H1 (cell line): ENCODE data around the gene GMPPA. TPM values are rescaled to one million over a fixed set of nuclear protein-coding genes. Genes with fewer than 3 reads are reported as not detected.

Experiments
- ATF2 ChIP-seq: IDR thresholded peaks from 2 replicates; pipeline ENCODE4 v1.6.1; 2012; ENCODE audit warnings: low read length, inconsistent platforms
- ATF3 ChIP-seq: IDR thresholded peaks from 2 replicates; pipeline ENCODE4 v1.6.1; 2011; ENCODE audit warnings: low read depth, mild to moderate bottlenecking, low read length; ENCODE audit not compliant: insufficient read depth
- BACH1 ChIP-seq: IDR thresholded peaks from 2 replicates; pipeline ENCODE4 v1.6.1; 2012; ENCODE audit warnings: low read length, improper control_type of control experiment
- CBX5 ChIP-seq: fragments of 300-800, 300-1000 bp; sonication (generic); IDR thresholded peaks from 2 replicates; pipeline ENCODE4 v1.7.1; 2016; ENCODE audit warnings: antibody characterized with exemption, low read length, low read depth
- CBX8 ChIP-seq: fragments of 300-800, 300-1000 bp; sonication (generic); IDR thresholded peaks from 2 replicates; pipeline ENCODE4 v1.7.1; 2016; ENCODE audit warnings: low read depth, low read length, borderline replicate concordance
- CEBPB ChIP-seq: IDR thresholded peaks from 2 replicates; pipeline ENCODE4 v1.6.1; 2012; ENCODE audit warnings: low read depth, low read length
- EZH2 ChIP-seq: fragments of 200-600 bp; sonication (generic); IDR thresholded peaks from 2 replicates; pipeline ENCODE4 v1.7.1; 2012; ENCODE audit warnings: low read depth, mild to moderate bottlenecking, moderate library complexity, low read length, inconsistent platforms; ENCODE audit not compliant: severe bottlenecking
- HDAC2 ChIP-seq, 2 experiments: fragments of 300-600 bp in 1 of 2; sonication (generic) in 1 of 2; IDR thresholded peaks; 2 replicates each; pipeline ENCODE4 v1.6.1; 2011 to 2012; ENCODE audit warnings: low read depth in 2 of 2, low read length in 2 of 2, mild to moderate bottlenecking in 2 of 2, moderate library complexity in 2 of 2, borderline replicate concordance in 1 of 2, inconsistent platforms in 1 of 2
- KDM4A ChIP-seq: IDR thresholded peaks from one replicate; pipeline ENCODE4 v1.7.1; 2012; ENCODE audit warnings: low read depth, mild to moderate bottlenecking, moderate library complexity, low read length, inconsistent platforms; ENCODE audit not compliant: severe bottlenecking
- KDM5A ChIP-seq: fragments of 200-600 bp; IDR thresholded peaks from 2 replicates; pipeline ENCODE4 v1.7.1; 2012; ENCODE audit warnings: mild to moderate bottlenecking, low read length, inconsistent platforms, mixed read lengths
- MAFK ChIP-seq: IDR thresholded peaks from 2 replicates; pipeline ENCODE4 v1.6.1; 2012; ENCODE audit warnings: low read depth, mild to moderate bottlenecking, improper control_type of control experiment, low read length
- NANOG ChIP-seq: IDR thresholded peaks from 2 replicates; pipeline ENCODE4 v1.6.1; 2011; ENCODE audit warnings: low read length, low read depth, mild to moderate bottlenecking, inconsistent platforms; ENCODE audit not compliant: insufficient read depth, poor library complexity, severe bottlenecking
- RNF2 ChIP-seq: fragments of 200-900, 300-1000 bp; sonication (generic); IDR thresholded peaks from 2 replicates; pipeline ENCODE4 v1.7.1; 2016; ENCODE audit warnings: borderline replicate concordance, low read depth, mild to moderate bottlenecking, antibody characterized with exemption, low read length; ENCODE audit not compliant: poor library complexity, severe bottlenecking; ENCODE audit errors: missing control alignments
- SIN3A ChIP-seq, 2 experiments: IDR thresholded peaks in 1 of 2; conservative IDR thresholded peaks in 1 of 2; 2 replicates each; pipeline ENCODE4 v1.6.1; 2011 to 2012; ENCODE audit warnings: low read length in 2 of 2, improper control_type of control experiment in 1 of 2, low read depth in 1 of 2, mild to moderate bottlenecking in 1 of 2
- SP1 ChIP-seq: IDR thresholded peaks from 2 replicates; pipeline ENCODE4 v1.6.1; 2011; ENCODE audit warnings: low read depth, low read length
- SP4 ChIP-seq: IDR thresholded peaks from 2 replicates; pipeline ENCODE4 v1.6.1; 2012; ENCODE audit warnings: low read length, inconsistent platforms
- SUZ12 ChIP-seq: fragments of 200-600 bp; sonication (generic); IDR thresholded peaks from 2 replicates; pipeline ENCODE4 v1.6.1; 2012; ENCODE audit warnings: mild to moderate bottlenecking, inconsistent platforms, low read length, moderate library complexity, mixed read lengths
- TAF1 ChIP-seq: IDR thresholded peaks from 2 replicates; pipeline ENCODE4 v1.6.1; 2011; ENCODE audit warnings: mild to moderate bottlenecking, low read depth, low read length
- TEAD4 ChIP-seq: IDR thresholded peaks from 2 replicates; pipeline ENCODE4 v1.6.1; 2012; ENCODE audit warnings: low read depth, low read length, inconsistent platforms, mixed read lengths
- YY1 ChIP-seq: IDR thresholded peaks from 2 replicates; pipeline ENCODE4 v1.6.1; 2011; ENCODE audit warnings: low read depth, mild to moderate bottlenecking, low read length
- polyA plus RNA-seq, 7 experiments: library from polyadenylated mRNA; depleted of rRNA in 3 of 7; stranded (reverse) in 5 of 7; unstranded in 2 of 7; fragments of >200 nt in 5 of 7; fragments of 200-250 nt in 2 of 7; gene quantifications; 1 replicate in 5 of 7; 2 replicates in 1 of 7; 4 replicates in 1 of 7; pipeline versions ENCODE4 v1.2.1 to v1.2.3, GENCODE V29; 2011 to 2013; ENCODE audit warnings: missing spikeins in 2 of 7, mixed read lengths in 2 of 7
- total RNA-seq: library from RNA; stranded (reverse); fragmentation: NEBNext Ultra II Directional; extraction: Animal tissue kit (Norgen Biotek cat#: 25700); gene quantifications from 2 replicates; pipeline ENCODE4 v1.2.1, GENCODE V29; 2021
- TF ChIP-seq, protein P1 (sequence below): IDR thresholded peaks from 2 replicates; pipeline ENCODE4 v1.6.1; 2012; ENCODE audit warnings: inconsistent platforms

GMPPA gene
- total and polyA plus RNA-seq, 2 of the 8 experiments (the other 6 are each of a cell fraction or from before 2014, with no cell fraction given), result 34.3 to 98.8 TPM

GRCh38 chr2:219542931-219543595 is 44.4 kb downstream of the GMPPA start (continued):
- TF ChIP-seq KDM5A, result no peak
- no peak for TF ChIP-seq SP4
- TF ChIP-seq SUZ12, result no peak
- TF ChIP-seq SIN3A (conservative IDR thresholded peaks at IDR 0.05 in 1 of 2, IDR thresholded peaks at IDR 0.05 in 1 of 2; ENCODE audit: low read depth in 1 of 2, low read length in 2 of 2), result 0 out of 4 replicates have a peak, but pooled peaks of 1 of the 2 experiments have one; percentile 26
- no peak for TF ChIP-seq SP1
- no peak for TF ChIP-seq BACH1
- no peak; the same call in 1 of the 2 replicates for TF ChIP-seq TAF1
- TF ChIP-seq YY1, result no peak
- TF ChIP-seq NANOG, result no peak
- no peak for TF ChIP-seq ATF3
- no peak for TF ChIP-seq TEAD4
- TF ChIP-seq CBX8, result no peak
- TF ChIP-seq CBX5, result no peak
- TF ChIP-seq RNF2, result no peak
- TF ChIP-seq HDAC2 (IDR thresholded peaks at IDR 0.05; ENCODE audit: borderline replicate concordance in 1 of 2, low read depth in 2 of 2, low read length in 2 of 2), result no peak
- TF ChIP-seq CEBPB, result no peak
- no peak for TF ChIP-seq EZH2
- no peak for TF ChIP-seq MAFK
- peak; percentile 33 for TF ChIP-seq KDM4A
- TF ChIP-seq, protein P1, sequence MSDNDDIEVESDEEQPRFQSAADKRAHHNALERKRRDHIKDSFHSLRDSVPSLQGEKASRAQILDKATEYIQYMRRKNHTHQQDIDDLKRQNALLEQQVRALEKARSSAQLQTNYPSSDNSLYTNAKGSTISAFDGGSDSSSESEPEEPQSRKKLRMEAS, result no peak
- no peak for TF ChIP-seq ATF2
